ENCODE results near the gene ST3GAL2. TPM values are rescaled to one million over a fixed set of nuclear protein-coding genes. Genes with fewer than 3 reads are reported as not detected.

Gene ST3GAL2
- total and polyA plus RNA-seq, 12 donors, result 5.3 to 30.8 (median 22.6) TPM

GRCh38 chr16:70421014-70421413 lies 17.9 kb downstream of the ST3GAL2 start:
- Histone ChIP-seq H3K27ac (no peak overlapping the region), H3K4me1 (replicated peaks in 1 of 2) (peaks cover 7 to 34% of the 10 kb centered on the region in 2 donors), H3K36me3 (replicated peaks in 1 of 2) (no peaks in the 10 kb centered on the region), H3K9me3 (replicated peaks in 1 of 3) (no peaks in the 10 kb centered on the region), H3K4me3 (no peak overlapping the region), H3K27me3 (no peaks in the 10 kb centered on the region)
- TF ChIP-seq CTCF (IDR thresholded peaks at IDR 0.05) (no peak), POLR2A (IDR thresholded peaks at IDR 0.05) (no peak)
- WGBS, 4 donors, result 84 to 94% (median 88%) methylated on average over 6 to 9 of the region's 9 CpGs
- intact Hi-C loops (cut with DNase I), result no loop called here
- DNase-seq, result no peak

- no peak for DNase-seq
- Histone ChIP-seq H3K27me3 (no peaks in the 10 kb centered on the region), H3K27ac (no peak overlapping the region), H3K4me3 (no peak overlapping the region), H3K9me3 (replicated peaks in 1 of 3) (no peaks in the 10 kb centered on the region), H3K36me3 (replicated peaks in 1 of 2) (no peaks in the 10 kb centered on the region), H3K4me1 (replicated peaks in 1 of 2) (peaks cover 7 to 34% of the 10 kb centered on the region in 2 donors)
- whole genome bisulfite sequencing, 4 donors, result 81 to 88% (median 84%) methylated on average over 14 of the region's 14 CpGs
- intact Hi-C loops (cut with DNase I), result no loop called here
- TF ChIP-seq POLR2A (IDR thresholded peaks at IDR 0.05) (no peak), CTCF (IDR thresholded peaks at IDR 0.05) (no peak)
Measured at GRCh38 chr16:70419384-70420327, 19.2 kb downstream of the ST3GAL2 start.

GRCh38 chr16:70418993-70419318 lies 19.9 kb downstream of the ST3GAL2 start:
- Histone ChIP-seq H3K36me3 (replicated peaks in 1 of 2) (no peaks in the 10 kb centered on the region), H3K9me3 (replicated peaks in 1 of 3) (no peaks in the 10 kb centered on the region), H3K27me3 (no peaks in the 10 kb centered on the region), H3K4me3 (no peak overlapping the region), H3K4me1 (replicated peaks in 1 of 2) (peaks cover 7 to 34% of the 10 kb centered on the region in 2 donors), H3K27ac (no peak overlapping the region)
- no peak for TF ChIP-seq POLR2A (IDR thresholded peaks at IDR 0.05)
- TF ChIP-seq CTCF (IDR thresholded peaks at IDR 0.05), result no peak
- 68 to 84% (median 83%) methylated on average over 2 to 5 of the region's 5 CpGs for WGBS, 4 donors
- intact Hi-C loops (cut with DNase I), result no loop called here
- DNase-seq, result no peak

DNA sequence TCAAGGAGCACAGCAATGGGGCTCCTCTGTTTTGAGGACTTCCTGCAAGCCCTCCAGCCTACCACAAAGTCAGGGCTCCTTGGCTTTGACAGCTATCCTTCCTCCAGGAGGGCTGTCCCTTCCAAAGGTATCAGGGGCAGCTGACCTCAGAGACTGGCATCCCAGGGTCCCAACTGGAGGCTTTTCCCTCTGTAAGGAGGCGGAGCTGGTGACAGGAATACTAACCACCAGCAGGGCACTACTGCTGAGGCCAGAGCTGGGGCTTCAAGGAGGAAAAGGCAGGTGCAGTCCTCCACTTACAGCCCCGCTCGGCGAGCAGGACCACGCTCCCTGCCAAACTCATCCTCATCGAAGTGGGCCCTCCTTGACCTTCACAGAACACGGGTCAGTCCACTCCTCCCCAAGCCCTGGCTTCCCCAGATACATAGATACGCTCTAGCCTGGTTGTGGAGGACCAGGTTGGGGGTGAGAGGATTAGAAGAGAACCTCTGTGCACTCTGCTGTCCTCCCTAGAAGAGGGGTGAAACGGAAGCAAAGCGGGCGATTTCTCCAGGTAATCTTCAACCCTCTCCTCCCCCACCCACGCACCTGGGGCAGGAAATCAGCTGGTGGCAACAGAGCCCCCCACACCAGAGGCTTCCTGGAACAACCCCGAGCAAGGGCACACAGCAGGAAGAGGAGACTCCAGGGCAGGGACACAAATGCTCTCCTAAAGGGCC lies 20.5 kb downstream of the ST3GAL2 start:
- WGBS, 4 donors, result 68 to 87% (median 84%) methylated on average over 8 to 13 of the region's 13 CpGs
- peaks cover 4 to 28% of the 10 kb centered on the region in 2 donors for H3K4me1 ChIP-seq (replicated peaks in 1 of 2)
- TF ChIP-seq POLR2A (IDR thresholded peaks at IDR 0.05) (no peak), CTCF (IDR thresholded peaks at IDR 0.05) (no peak)
- no peak for DNase-seq
- intact Hi-C loops (cut with DNase I), result no loop called here
- H3K4me3 ChIP-seq, result no peak overlapping the region
- no peak overlapping the region for H3K27ac ChIP-seq
- H3K27me3 ChIP-seq, result no peaks in the 10 kb centered on the region
- no peaks in the 10 kb centered on the region for H3K9me3 ChIP-seq (replicated peaks in 1 of 3)
- H3K36me3 ChIP-seq (replicated peaks in 1 of 2), result no peaks in the 10 kb centered on the region
